ENCODE results near the gene SMG1.
A peak's percentile ranks its signal among the peaks of the same experiment; 100 is the strongest.

Gene SMG1

DNA sequence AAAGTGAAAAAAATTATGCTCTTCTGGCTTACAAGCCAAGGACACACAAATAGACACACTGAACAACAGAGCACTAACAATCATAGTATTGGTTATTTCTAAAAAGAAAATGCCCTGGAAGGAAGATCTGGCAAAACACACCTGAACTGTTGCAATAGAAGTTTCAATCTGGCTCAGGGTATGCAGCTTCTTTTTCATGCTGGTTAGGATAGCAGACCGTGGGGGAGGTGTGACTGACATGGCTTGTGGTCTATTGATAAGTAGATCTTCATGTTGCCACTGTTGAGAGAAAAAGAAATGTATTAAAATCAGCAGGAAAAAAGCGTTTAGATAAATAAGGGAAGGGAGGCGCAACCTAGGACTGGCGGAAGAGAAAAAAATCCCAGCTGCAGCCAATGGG, 98.3 kb downstream of the SMG1 start:
- no peak overlapping the region for H3K4me3 ChIP-seq (ENCODE audit: low read length)
- TF ChIP-seq, protein P1, sequence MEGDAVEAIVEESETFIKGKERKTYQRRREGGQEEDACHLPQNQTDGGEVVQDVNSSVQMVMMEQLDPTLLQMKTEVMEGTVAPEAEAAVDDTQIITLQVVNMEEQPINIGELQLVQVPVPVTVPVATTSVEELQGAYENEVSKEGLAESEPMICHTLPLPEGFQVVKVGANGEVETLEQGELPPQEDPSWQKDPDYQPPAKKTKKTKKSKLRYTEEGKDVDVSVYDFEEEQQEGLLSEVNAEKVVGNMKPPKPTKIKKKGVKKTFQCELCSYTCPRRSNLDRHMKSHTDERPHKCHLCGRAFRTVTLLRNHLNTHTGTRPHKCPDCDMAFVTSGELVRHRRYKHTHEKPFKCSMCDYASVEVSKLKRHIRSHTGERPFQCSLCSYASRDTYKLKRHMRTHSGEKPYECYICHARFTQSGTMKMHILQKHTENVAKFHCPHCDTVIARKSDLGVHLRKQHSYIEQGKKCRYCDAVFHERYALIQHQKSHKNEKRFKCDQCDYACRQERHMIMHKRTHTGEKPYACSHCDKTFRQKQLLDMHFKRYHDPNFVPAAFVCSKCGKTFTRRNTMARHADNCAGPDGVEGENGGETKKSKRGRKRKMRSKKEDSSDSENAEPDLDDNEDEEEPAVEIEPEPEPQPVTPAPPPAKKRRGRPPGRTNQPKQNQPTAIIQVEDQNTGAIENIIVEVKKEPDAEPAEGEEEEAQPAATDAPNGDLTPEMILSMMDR (conservative IDR thresholded peaks at IDR 0.05; ENCODE audit: low read length): no peak
- no peak for DNase-seq (ENCODE audit: low read depth)

DNA sequence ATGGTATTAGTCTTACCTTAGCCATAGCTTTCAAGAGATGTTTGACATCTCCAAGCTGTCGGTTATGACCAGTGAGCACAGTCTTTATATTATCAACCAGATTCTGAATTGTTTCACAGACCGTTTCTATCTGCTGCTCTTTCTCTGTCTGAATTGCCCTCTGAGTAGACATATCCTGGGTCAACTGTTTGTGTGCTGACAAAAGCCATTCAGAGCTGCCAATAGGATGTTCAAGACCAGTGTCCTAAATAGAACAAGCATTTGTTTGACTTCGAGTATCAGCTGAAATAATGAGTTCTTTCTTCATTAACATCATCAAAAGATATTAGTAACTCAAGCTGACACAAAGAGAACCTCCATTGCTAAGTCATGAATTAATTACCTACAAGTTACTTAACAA, 109.9 kb downstream of the SMG1 start:
- TF ChIP-seq, protein P1 (conservative IDR thresholded peaks at IDR 0.05; ENCODE audit: low read length): no peak
- no peak overlapping the region for H3K4me3 ChIP-seq (ENCODE audit: low read length)
- DNase-seq (ENCODE audit: low read depth): no peak

DNA sequence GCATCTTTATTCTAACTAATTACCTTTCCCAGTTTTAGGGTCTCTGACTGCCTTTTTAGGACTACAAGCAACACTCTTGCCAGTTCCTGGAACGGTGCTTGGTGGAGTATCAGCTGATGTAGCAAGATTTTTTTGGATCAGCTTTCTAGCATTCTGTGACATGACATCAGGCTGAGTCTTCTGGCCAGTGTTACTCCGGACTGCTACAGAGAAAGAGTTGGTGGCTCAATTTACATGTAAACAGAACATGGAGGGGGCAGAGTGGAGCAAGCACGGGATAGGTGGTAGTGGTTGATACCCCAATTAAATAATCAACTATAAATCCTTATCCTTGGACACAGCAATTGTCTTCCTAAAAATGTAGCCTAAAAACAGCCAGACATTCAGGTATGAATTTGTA, 114.3 kb downstream of the SMG1 start:
- DNase-seq (ENCODE audit: low read depth): no peak
- no peak overlapping the region for H3K4me3 ChIP-seq (ENCODE audit: low read length)
- TF ChIP-seq, protein P1 (conservative IDR thresholded peaks at IDR 0.05; ENCODE audit: low read length): no peak

DNA sequence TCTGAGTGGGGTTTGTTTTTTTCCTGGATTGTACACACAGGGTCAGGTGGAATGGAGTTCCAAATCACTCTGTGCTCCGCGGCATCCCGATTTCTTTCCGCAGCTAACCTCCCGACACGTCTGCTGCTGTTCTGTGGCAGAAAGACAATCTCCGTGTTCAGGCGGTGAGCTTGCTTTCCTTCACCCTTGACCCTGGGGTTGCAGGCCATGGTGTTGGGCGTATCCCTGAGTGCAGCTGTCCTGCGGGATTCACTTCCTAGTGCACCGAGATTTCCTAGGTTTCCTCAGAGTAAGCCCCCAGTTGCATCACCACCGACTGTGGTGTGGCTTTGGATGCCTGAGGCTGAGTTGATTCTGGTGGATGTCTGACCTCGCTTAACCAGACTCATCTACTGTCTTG, 117.0 kb downstream of the SMG1 start:
- no peak for DNase-seq (ENCODE audit: low read depth)
- TF ChIP-seq, protein P1 (conservative IDR thresholded peaks at IDR 0.05; ENCODE audit: low read length): no peak
- no peak overlapping the region for H3K4me3 ChIP-seq (ENCODE audit: low read length)

DNA sequence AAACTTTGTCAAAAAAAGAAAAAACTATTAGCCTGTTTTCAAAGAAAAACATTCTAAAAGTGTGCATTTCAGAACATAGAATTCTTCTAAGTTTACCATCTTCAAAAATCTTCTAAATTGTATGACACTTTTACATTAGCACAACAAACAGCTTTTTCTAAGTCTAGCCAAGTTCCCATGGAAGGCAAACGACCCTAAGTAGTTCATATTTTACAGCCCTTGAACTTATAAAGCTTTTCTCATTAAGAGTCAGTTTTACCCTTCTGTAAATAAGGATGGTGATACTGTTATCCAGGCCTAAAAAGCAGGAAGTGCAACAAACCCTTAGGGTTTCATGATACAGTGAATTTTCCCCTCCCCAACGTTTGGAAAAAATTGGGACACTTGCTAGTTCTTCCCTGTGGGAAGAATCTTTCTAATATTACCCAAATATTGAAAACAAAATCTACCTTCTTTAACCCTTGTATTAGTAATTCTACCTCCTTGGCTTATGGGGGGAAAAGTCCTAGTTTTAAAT, 120.9 kb downstream of the SMG1 start:
- no peak overlapping the region for H3K4me3 ChIP-seq (ENCODE audit: low read length)
- no peak for DNase-seq (ENCODE audit: low read depth)
- TF ChIP-seq, protein P1 (conservative IDR thresholded peaks at IDR 0.05; ENCODE audit: low read length): no peak

DNA sequence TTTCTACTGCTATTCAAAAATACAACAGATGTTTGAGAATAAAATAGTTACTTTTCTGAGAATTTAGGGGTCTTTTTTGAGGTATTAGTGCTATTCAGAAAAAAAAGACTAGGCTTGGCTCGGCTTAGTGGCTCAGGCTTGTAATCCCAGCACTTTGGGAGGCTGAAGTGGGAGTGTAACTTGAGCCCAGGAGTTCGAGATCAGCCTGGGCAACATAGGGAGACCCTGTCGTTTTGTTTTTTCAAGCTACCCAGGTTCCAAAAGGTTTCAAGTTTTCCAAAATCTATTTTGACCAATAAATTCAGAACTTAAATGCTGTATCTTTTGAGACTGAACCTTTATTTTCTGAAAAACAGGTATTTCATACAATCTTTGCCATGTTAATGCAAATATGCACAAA, 121.7 kb downstream of the SMG1 start:
- TF ChIP-seq, protein P1 (conservative IDR thresholded peaks at IDR 0.05; ENCODE audit: low read length): no peak
- DNase-seq (ENCODE audit: low read depth): no peak
- no peak overlapping the region for H3K4me3 ChIP-seq (ENCODE audit: low read length)

DNA sequence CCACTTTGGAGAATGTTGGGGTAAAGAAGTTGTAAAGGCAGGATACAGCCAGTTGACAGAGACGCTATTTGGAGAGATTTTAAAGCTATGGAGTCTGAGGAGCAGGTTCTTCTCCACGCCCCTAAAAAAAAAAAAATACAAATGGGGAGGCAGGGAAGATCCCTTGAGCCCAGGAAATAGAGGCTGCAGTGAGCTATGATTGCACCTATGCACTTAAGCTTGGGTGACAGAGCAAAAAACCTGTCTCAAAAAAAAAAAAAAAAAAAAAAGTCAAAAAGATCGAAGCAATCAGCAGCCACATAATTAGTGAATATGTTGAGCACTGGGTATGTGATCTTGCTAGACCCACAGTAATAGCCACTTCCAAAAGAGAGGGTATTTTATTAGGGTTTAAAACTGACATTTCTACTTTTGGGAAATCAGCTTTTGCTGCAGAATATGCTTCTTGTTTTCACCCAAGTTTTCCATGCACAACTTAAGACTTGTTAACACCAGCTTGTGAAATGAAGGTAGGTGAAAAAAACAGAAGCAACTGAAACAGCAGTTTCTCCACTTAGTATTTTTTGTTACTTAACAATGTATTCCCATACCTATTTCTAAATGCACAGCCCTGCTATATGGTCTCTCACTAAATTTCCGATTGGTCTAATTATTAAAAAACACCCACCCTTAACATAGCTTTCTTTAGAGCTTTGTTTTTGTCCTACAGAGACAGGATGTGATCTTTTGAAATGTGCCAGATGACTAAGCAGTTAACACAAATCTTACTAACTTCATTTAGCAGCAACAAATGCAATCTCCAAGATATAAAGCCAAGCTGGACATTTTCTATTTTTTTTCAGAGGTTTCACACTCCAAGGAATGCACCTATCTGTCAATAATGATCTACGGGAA, 122.4 kb downstream of the SMG1 start:
- TF ChIP-seq, protein P1 (conservative IDR thresholded peaks at IDR 0.05; ENCODE audit: low read length): no peak
- DNase-seq (ENCODE audit: low read depth): peak; percentile 52
- no peak overlapping the region; the same call in 1 of the 2 replicates for H3K4me3 ChIP-seq (ENCODE audit: low read length)
